Endodermal cell (in vitro differentiated cells): ENCODE results near the gene TMEM143. TPM values are rescaled to one million over a fixed set of nuclear protein-coding genes. Genes with fewer than 3 reads are reported as not detected.

Experiments used
- DNase-seq: peaks from one replicate; pipeline ENCODE4 v3.0.0-alpha.2; 2017
- H3K27ac ChIP-seq: 2 replicates; pipeline ENCODE4 v1.5.1; 2013; ENCODE audit warnings: mild to moderate bottlenecking, low read depth, low read length, moderate library complexity
- H3K27me3 ChIP-seq: 2 replicates; pipeline ENCODE4 v1.6.1; 2013; ENCODE audit warnings: mild to moderate bottlenecking, low read length, moderate library complexity; ENCODE audit not compliant: insufficient read depth, control insufficient read depth, poor library complexity, severe bottlenecking
- H3K36me3 ChIP-seq: 2 replicates; pipeline ENCODE4 v1.7.0; 2013; ENCODE audit warnings: mild to moderate bottlenecking, low read length, moderate library complexity; ENCODE audit not compliant: control insufficient read depth, insufficient read depth
- H3K4me1 ChIP-seq: one replicate; pipeline ENCODE4 v1.7.0; 2013; ENCODE audit warnings: low read length; ENCODE audit not compliant: control insufficient read depth, insufficient read depth
- H3K4me3 ChIP-seq: 2 replicates; pipeline ENCODE4 v1.5.1; 2013; ENCODE audit warnings: mild to moderate bottlenecking, low read length, moderate library complexity
- H3K9ac ChIP-seq: 2 replicates; pipeline ENCODE4 v1.6.1; 2013; ENCODE audit warnings: mild to moderate bottlenecking, low read length, moderate library complexity; ENCODE audit not compliant: poor library complexity, severe bottlenecking; ENCODE audit errors: extremely low read depth
- H3K9me3 ChIP-seq: 2 replicates; pipeline ENCODE4 v1.6.1; 2013; ENCODE audit warnings: mild to moderate bottlenecking, low read length, moderate library complexity; ENCODE audit not compliant: control insufficient read depth
- H3K27ac Mint-ChIP-seq: 2 replicates; pipeline ENCODE4 v1.8.0; 2020; ENCODE audit warnings: mixed read lengths
- H3K27me3 Mint-ChIP-seq: 2 replicates; pipeline ENCODE4 v1.8.0; 2021; ENCODE audit warnings: mild to moderate bottlenecking, mixed read lengths; ENCODE audit not compliant: insufficient read depth
- H3K36me3 Mint-ChIP-seq: 2 replicates; pipeline ENCODE4 v1.8.0; 2020; ENCODE audit warnings: low read depth, mixed read lengths
- H3K4me1 Mint-ChIP-seq: 2 replicates; pipeline ENCODE4 v1.8.0; 2020; ENCODE audit warnings: mixed read lengths
- H3K4me3 Mint-ChIP-seq: 2 replicates; pipeline ENCODE4 v1.8.0; 2020; ENCODE audit warnings: mild to moderate bottlenecking, moderate library complexity, mixed read lengths
- H3K9me3 Mint-ChIP-seq: 2 replicates; pipeline ENCODE4 v1.8.0; 2020; ENCODE audit warnings: mild to moderate bottlenecking, mixed read lengths
- CTCF ChIP-seq: fragments of 200-600 bp; sonication (generic); conservative IDR thresholded peaks from 2 replicates; pipeline ENCODE4 v1.5.0; 2021; ENCODE audit warnings: antibody characterized with exemption, mild to moderate bottlenecking
- WGBS, 2 experiments: methylation state at CpG; one replicate each; pipeline versions ENCODE4 v1.1.5 to v1.1.7; 2013; ENCODE audit warnings: missing lambda C conversion rate in 2 of 2, mixed read lengths in 1 of 2; ENCODE audit not compliant: insufficient coverage in 1 of 2, insufficient read length in 1 of 2; 5-methylcytosine and 5-hydroxymethylcytosine counted together
- total RNA-seq, 2 donors: library from RNA; stranded (reverse); fragmentation: NEBNext Ultra II Directional in 1 of 2; extraction: Animal tissue kit (Norgen Biotek cat#: 25700) in 1 of 2; gene quantifications; 2 replicates in 1 of 2; 3 replicates in 1 of 2; pipeline ENCODE4 v1.2.1, GENCODE V29; 2021

Gene TMEM143
- total RNA-seq, 2 donors from 2014 or later, result 13.9 to 19.1 TPM

GRCh38 chr19:48400018-48400742 lies 36.4 kb upstream of the TMEM143 start:
- Histone ChIP-seq H3K27ac (no peak overlapping the region), H3K36me3 (no peaks in the 10 kb centered on the region), H3K27me3 (peaks cover 30% of the 10 kb centered on the region), H3K4me3 (no peak overlapping the region), H3K9ac (no peak overlapping the region), H3K4me1 (no peaks in the 10 kb centered on the region), H3K9me3 (no peaks in the 10 kb centered on the region)
- Mint-ChIP-seq H3K27ac (peak overlapping the region; percentile 96), H3K4me3 (peak overlapping the region; percentile 41), H3K9me3 (no peaks in the 10 kb centered on the region), H3K27me3 (peaks cover 30% of the 10 kb centered on the region), H3K4me1 (peaks cover 11% of the 10 kb centered on the region), H3K36me3 (no peaks in the 10 kb centered on the region)
- peak; percentile 93 for DNase-seq
- no peak for TF ChIP-seq CTCF
- 45 to 73% methylated on average over 8 to 14 of the region's 14 CpGs for WGBS, 2 experiments

- H3K4me3 ChIP-seq, result peak overlapping the region; percentile 85
- peaks cover 44% of the 10 kb centered on the region for H3K27me3 ChIP-seq
- Mint-ChIP-seq H3K4me3 (peak overlapping the region; percentile 63), H3K9me3 (no peaks in the 10 kb centered on the region), H3K36me3 (no peaks in the 10 kb centered on the region), H3K27ac (peak overlapping the region; percentile 58), H3K27me3 (peaks cover 46% of the 10 kb centered on the region), H3K4me1 (peaks cover 15% of the 10 kb centered on the region)
- peak overlapping the region; percentile 53 for H3K9ac ChIP-seq
- no peaks in the 10 kb centered on the region for H3K9me3 ChIP-seq
- no peak overlapping the region for H3K27ac ChIP-seq
- 6 to 18% methylated on average over 25 to 104 of the region's 104 CpGs for WGBS, 2 experiments
- DNase-seq, result peak; percentile 99
- no peaks in the 10 kb centered on the region for H3K36me3 ChIP-seq
- H3K4me1 ChIP-seq, result no peaks in the 10 kb centered on the region
- TF ChIP-seq CTCF, result no peak
These were observed 34.9 kb upstream of the TMEM143 start for GRCh38 chr19:48398375-48399235.

GRCh38 chr19:48398102-48398374 lies 34.3 kb upstream of the TMEM143 start:
- H3K36me3 ChIP-seq, result no peaks in the 10 kb centered on the region
- Mint-ChIP-seq H3K27me3 (peaks cover 51% of the 10 kb centered on the region), H3K27ac (no peak overlapping the region), H3K4me3 (peak overlapping the region; percentile 63), H3K36me3 (no peaks in the 10 kb centered on the region), H3K4me1 (peaks cover 13% of the 10 kb centered on the region), H3K9me3 (no peaks in the 10 kb centered on the region)
- H3K9me3 ChIP-seq, result no peaks in the 10 kb centered on the region
- H3K4me3 ChIP-seq, result peak overlapping the region; percentile 85
- H3K4me1 ChIP-seq, result no peaks in the 10 kb centered on the region
- peak; percentile 67 for DNase-seq
- 16 to 23% methylated on average over 7 to 17 of the region's 17 CpGs for WGBS, 2 experiments
- H3K9ac ChIP-seq, result peak overlapping the region; percentile 53
- H3K27ac ChIP-seq, result no peak overlapping the region
- H3K27me3 ChIP-seq, result peaks cover 44% of the 10 kb centered on the region
- no peak for TF ChIP-seq CTCF
